ENCODE data around the gene DENND1A. TPM values are rescaled to one million over a fixed set of nuclear protein-coding genes. Genes with fewer than 3 reads are reported as not detected.

DENND1A gene
- total and polyA plus RNA-seq, 8 donors = 4.4 to 109 (median 21.4) TPM

GRCh38 chr9:123410281-123410910, 519.5 kb downstream of the DENND1A start:
- no peaks in the 10 kb centered on the region for H3K9me3 ChIP-seq
- intact Hi-C loops (cut with DNase I; ENCODE audit: low total_unique reads) = no loop called here
- H3K27ac ChIP-seq = no peak overlapping the region
- DNase-seq = no peak
- peaks cover 0 to 30% (median 10%) of the 10 kb centered on the region in 4 donors for H3K36me3 ChIP-seq
- H3K4me1 ChIP-seq = peaks cover 0 to 3% (median 0%) of the 10 kb centered on the region in 4 donors
- H3K27me3 ChIP-seq = no peaks in the 10 kb centered on the region
- TF ChIP-seq POLR2A (IDR thresholded peaks at IDR 0.05) (no peak), POLR2AphosphoS5 (IDR thresholded peaks at IDR 0.05) (no peak)
- H3K4me3 ChIP-seq = no peak overlapping the region
- WGBS, 5 donors = 89 to 98% (median 96%) methylated on average over 12 of the region's 12 CpGs

- Histone ChIP-seq H3K36me3 (peaks cover 0 to 23% (median 8%) of the 10 kb centered on the region in 4 donors), H3K27ac (no peak overlapping the region), H3K4me3 (no peak overlapping the region), H3K9me3 (no peaks in the 10 kb centered on the region), H3K4me1 (peaks cover 0 to 3% (median 0%) of the 10 kb centered on the region in 4 donors), H3K27me3 (no peaks in the 10 kb centered on the region)
- DNase-seq = no peak
- TF ChIP-seq POLR2AphosphoS5 (IDR thresholded peaks at IDR 0.05) (no peak), EP300 (IDR thresholded peaks at IDR 0.05) (no peak), POLR2A (IDR thresholded peaks at IDR 0.05) (no peak), CTCF (IDR thresholded peaks at IDR 0.05) (no peak)
- intact Hi-C loops (cut with DNase I; ENCODE audit: low total_unique reads) = no loop called here
- WGBS, 5 donors = 84 to 98% (median 89%) methylated on average over 10 of the region's 10 CpGs
These were observed 521.3 kb downstream of the DENND1A start for GRCh38 chr9:123408313-123409262.

GRCh38 chr9:123407217-123407851, 522.6 kb downstream of the DENND1A start:
- 66 to 76% (median 73%) methylated on average over 20 of the region's 20 CpGs for WGBS, 5 donors
- DNase-seq = peak in 1 of 2 donors; percentile 38
- Histone ChIP-seq H3K9me3 (no peaks in the 10 kb centered on the region), H3K4me3 (no peak overlapping the region), H3K27ac (no peak overlapping the region), H3K36me3 (peaks cover 0 to 34% (median 19%) of the 10 kb centered on the region in 4 donors), H3K27me3 (no peaks in the 10 kb centered on the region), H3K4me1 (peaks cover 0 to 3% (median 0%) of the 10 kb centered on the region in 4 donors)
- intact Hi-C loops (cut with DNase I; ENCODE audit: low total_unique reads) = no loop called here
- TF ChIP-seq POLR2AphosphoS5 (IDR thresholded peaks at IDR 0.05) (no peak), EP300 (IDR thresholded peaks at IDR 0.05) (no peak), POLR2A (IDR thresholded peaks at IDR 0.05) (no peak), CTCF (IDR thresholded peaks at IDR 0.05) (no peak)

- Histone ChIP-seq H3K27ac (no peak overlapping the region), H3K9me3 (no peaks in the 10 kb centered on the region), H3K4me3 (no peak overlapping the region), H3K4me1 (peaks cover 0 to 3% (median 0%) of the 10 kb centered on the region in 4 donors), H3K36me3 (peaks cover 0 to 36% (median 19%) of the 10 kb centered on the region in 4 donors), H3K27me3 (no peaks in the 10 kb centered on the region)
- 41 to 57% (median 51%) methylated on average over 10 to 13 of the region's 13 CpGs for WGBS, 5 donors
- peak in 1 of 2 donors; percentile 53 for DNase-seq
- intact Hi-C loops (cut with DNase I; ENCODE audit: low total_unique reads) = no loop called here
- TF ChIP-seq EP300 (IDR thresholded peaks at IDR 0.05) = no peak
- TF ChIP-seq POLR2AphosphoS5 (IDR thresholded peaks at IDR 0.05) = no peak
- no peak for TF ChIP-seq POLR2A (IDR thresholded peaks at IDR 0.05)
- no peak for TF ChIP-seq CTCF (IDR thresholded peaks at IDR 0.05)
These were observed 523.2 kb downstream of the DENND1A start for GRCh38 chr9:123406691-123407216.
